Adipocyte (in vitro differentiated cells): ENCODE results near the gene MANF.
"Not testable (repeated sequence)": the region's sequence is repeated elsewhere in the genome, so short reads cannot be mapped to it uniquely, and the experiment has no call there.

Source experiments
- DNase-seq: peaks from one replicate; pipeline ENCODE4 v3.0.0-alpha.2; 2015; ENCODE audit warnings: low read depth
- H3K27me3 ChIP-seq: replicated peaks from 2 replicates; pipeline ENCODE4 v1.7.0; 2013; ENCODE audit warnings: mild to moderate bottlenecking, low read length, moderate library complexity; ENCODE audit not compliant: control insufficient read depth, insufficient read depth
- H3K36me3 ChIP-seq: 2 replicates; pipeline ENCODE4 v1.7.0; 2013; ENCODE audit warnings: low read length, mild to moderate bottlenecking, moderate library complexity; ENCODE audit not compliant: control insufficient read depth, insufficient read depth, severe bottlenecking
- H3K4me1 ChIP-seq: 2 replicates; pipeline ENCODE4 v1.7.0; 2013; ENCODE audit warnings: mild to moderate bottlenecking, low read length, moderate library complexity; ENCODE audit not compliant: control insufficient read depth, insufficient read depth
- H3K4me3 ChIP-seq: 2 replicates; pipeline ENCODE4 v1.7.0; 2013; ENCODE audit warnings: mild to moderate bottlenecking, low read length, moderate library complexity
- H3K9ac ChIP-seq: 2 replicates; pipeline ENCODE4 v1.7.0; 2013; ENCODE audit warnings: mild to moderate bottlenecking, low read length, moderate library complexity
- H3K9me3 ChIP-seq: 2 replicates; pipeline ENCODE4 v1.7.0; 2013; ENCODE audit warnings: mild to moderate bottlenecking, low read length, moderate library complexity; ENCODE audit not compliant: control insufficient read depth

MANF gene

DNA sequence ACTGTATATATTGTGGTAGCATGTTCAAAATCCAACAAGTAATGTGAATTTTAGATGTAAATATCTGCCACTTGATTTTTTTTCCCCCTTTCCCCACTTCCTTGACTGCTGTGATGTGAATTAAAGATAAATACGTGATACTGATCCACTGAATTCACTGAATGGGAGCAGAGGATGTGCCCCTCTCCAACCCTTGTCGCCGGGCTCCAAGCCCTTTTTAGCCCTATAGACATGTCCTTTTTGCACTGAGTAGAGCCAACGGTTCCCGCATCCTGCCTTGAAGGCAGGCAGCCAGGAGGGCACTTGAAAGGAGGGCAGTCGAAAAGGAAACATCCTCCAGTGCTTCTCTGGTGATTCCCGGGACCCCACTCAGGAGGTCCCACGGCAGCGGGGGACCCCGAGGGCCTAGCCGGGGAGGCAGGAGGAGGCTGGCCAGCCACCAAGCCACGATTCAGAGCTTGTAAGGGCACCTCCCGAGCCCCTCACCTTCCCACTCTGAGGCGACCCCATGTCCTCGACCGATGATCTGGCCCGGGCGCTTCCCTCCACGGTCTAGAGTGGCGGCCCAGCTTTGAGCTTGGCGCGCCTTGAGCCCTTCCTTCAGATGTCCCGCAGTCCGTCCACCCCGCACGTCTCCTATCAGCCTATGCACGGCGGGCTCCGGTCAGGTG lies 901 bp upstream of the MANF start:
- Histone ChIP-seq H3K4me3 (peak overlapping the region; percentile 99), H3K9me3 (no peaks in the 10 kb centered on the region), H3K9ac (peak overlapping the region; percentile 100), H3K27me3 (no peaks in the 10 kb centered on the region), H3K36me3 (peaks cover 17% of the 10 kb centered on the region), H3K4me1 (peaks cover 37% of the 10 kb centered on the region)
- DNase-seq, result peak; percentile 70

DNA sequence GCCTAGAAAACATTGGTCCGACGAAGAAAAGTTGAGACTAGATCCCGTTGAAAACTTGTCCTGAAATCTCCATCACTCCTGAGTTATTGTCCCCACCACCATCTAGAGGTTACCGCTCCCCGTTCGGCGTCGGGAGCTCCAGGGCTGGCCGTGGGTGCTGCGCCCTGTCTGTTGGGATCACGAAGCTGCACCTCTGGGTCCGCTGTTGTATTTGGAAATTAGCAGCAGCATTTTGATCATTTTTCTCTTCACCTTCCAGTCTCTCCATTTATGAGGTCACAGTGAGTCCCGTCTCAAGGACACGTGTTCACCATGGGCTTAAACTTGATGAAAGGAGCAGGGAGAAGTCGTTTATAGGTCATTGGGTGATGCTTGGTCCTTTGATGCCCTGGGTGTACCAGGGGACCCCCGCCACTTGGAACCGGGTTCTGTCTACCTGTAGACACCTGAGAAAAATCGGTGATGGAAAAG lies 565 bp downstream of the MANF start:
- Histone ChIP-seq H3K4me3 (peak overlapping the region; percentile 99), H3K9me3 (no peaks in the 10 kb centered on the region), H3K9ac (peak overlapping the region; percentile 100), H3K36me3 (peaks cover 25% of the 10 kb centered on the region), H3K27me3 (no peaks in the 10 kb centered on the region), H3K4me1 (peaks cover 42% of the 10 kb centered on the region)
- DNase-seq, result no peak

DNA sequence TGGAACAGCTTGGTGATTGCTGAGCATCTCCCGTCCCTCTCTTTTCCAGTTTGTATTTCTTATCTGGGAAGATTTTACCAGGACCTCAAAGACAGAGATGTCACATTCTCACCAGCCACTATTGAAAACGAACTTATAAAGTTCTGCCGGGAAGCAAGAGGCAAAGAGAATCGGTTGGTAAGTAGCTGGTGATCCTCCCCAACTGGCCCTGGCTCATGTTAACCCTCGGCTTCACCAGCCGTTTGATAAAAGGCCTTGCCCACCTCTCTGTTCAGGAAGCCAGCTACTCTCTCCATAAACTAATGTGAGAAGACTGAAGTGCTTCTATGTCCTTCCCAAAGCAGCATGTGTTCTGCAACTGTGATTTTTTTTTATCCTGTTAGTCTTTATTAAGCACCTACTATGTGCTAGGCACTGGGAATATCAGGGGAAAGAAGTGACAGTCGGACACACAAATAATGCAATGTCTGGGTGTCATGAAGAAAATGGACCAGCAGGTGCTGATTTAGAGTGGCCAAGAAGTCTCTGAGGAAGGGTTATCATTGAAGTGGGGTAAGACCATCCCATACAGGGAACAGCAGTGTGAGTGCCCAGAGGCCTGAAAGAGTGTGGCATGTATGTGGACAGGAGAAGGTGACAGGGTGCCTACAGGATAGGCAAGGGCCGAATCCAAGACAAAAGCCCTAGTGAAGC lies 1.2 kb downstream of the MANF start:
- DNase-seq, result peak; percentile 19
- Histone ChIP-seq H3K27me3 (no peaks in the 10 kb centered on the region), H3K9me3 (no peaks in the 10 kb centered on the region), H3K4me1 (peaks cover 41% of the 10 kb centered on the region), H3K9ac (peak overlapping the region; percentile 100), H3K36me3 (peaks cover 25% of the 10 kb centered on the region), H3K4me3 (peak overlapping the region; percentile 99)

DNA sequence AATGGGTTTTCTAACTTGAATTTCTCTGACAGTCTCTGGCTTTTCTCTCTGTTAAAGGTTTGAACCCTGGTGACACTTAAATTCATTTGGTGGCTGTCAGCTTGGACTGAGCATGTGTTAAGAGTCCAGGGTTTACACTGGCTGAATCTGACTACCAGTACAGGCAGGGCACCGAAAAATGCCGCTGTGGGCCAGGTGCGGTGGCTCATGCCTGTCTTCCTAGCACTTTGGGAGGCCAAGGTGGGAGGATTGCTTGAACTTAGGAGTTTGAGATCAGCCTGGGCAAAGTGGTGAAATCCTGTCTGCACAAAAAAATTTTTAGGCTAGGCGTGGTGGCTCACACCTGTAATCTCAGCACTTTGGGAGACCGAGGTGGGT lies 1.8 kb downstream of the MANF start:
- Histone ChIP-seq H3K4me3 (peak overlapping the region; percentile 99), H3K36me3 (peaks cover 25% of the 10 kb centered on the region), H3K27me3 (no peaks in the 10 kb centered on the region)

DNA sequence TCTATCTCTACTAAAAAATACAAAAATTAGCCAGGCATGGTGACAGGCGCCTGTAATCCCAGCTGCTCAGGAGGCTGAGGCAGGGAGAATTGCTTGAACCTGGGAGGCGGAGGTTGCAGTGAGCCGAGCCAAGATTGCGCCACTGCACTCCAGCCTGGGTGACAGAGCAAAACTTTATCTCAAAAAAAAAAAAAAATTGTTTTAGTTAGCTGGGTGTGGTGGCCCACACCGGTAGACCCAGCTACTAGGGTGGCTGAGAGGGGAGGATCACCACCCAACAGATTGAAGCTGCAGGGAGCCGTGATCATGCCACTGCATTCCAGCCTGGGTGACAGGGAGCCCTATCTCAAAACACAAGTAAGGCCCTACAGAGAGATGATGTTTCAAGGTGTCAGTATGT lies 2.2 kb downstream of the MANF start:
- Histone ChIP-seq H3K4me1 (peaks cover 43% of the 10 kb centered on the region), H3K9ac (peak overlapping the region; percentile 48), H3K36me3 (peaks cover 25% of the 10 kb centered on the region), H3K4me3 (peak overlapping the region; percentile 99)
- H3K9me3 ChIP-seq, H3K27me3 ChIP-seq, DNase-seq: not testable (repeated sequence)

More for the DNA sequence above, 1.8 kb downstream of the MANF start:
- peak overlapping the region; percentile 100 for H3K9ac ChIP-seq
- DNase-seq, result no peak
- no peaks in the 10 kb centered on the region for H3K9me3 ChIP-seq
- peaks cover 41% of the 10 kb centered on the region for H3K4me1 ChIP-seq

DNA sequence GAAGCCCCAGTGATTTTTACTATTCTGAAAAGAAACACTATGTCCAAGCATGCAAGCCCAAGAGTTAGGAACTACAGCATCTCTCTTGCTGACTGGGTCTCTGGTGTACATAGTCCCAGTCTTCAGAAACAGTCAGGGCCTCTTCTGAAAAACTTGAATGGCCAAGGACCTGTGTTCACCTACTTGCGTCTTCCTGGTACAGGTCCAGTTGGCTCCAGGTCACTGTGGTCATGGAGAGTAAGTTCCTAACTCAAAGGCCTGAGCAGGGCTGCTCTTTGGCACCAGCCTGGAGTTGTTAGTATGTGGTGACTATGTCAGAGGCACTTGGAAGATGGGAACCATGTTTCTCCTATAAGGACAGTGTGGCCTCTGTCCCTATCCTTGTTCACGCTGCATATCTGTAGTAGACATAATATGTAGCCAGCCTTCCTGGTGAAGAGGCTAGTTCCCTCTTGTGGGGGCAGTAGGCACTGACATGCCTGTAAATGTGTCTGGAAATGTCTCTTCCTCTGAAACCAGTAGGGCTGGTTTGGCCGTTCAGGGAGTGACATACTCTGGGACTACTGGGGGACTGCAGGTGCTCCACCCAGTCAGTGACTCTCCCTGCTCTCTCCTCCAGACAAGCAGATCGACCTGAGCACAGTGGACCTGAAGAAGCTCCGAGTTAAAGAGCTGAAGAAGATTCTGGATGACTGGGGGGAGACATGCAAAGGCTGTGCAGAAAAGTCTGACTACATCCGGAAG lies 3.4 kb downstream of the MANF start:
- H3K27me3 ChIP-seq, result no peaks in the 10 kb centered on the region
- peak overlapping the region; percentile 48 for H3K9ac ChIP-seq
- H3K4me1 ChIP-seq, result peaks cover 55% of the 10 kb centered on the region
- H3K4me3 ChIP-seq, result no peak overlapping the region
- H3K36me3 ChIP-seq, result peaks cover 34% of the 10 kb centered on the region
- peak; percentile 19 for DNase-seq
- H3K9me3 ChIP-seq, result no peaks in the 10 kb centered on the region

GRCh38 chr3:51389423-51390183 lies 4.5 kb downstream of the MANF start:
- no peak overlapping the region for H3K4me3 ChIP-seq
- peaks cover 56% of the 10 kb centered on the region for H3K4me1 ChIP-seq
- H3K9me3 ChIP-seq, result no peaks in the 10 kb centered on the region
- peak overlapping the region; percentile 77 for H3K9ac ChIP-seq
- peaks cover 45% of the 10 kb centered on the region for H3K36me3 ChIP-seq
- DNase-seq, result peak; percentile 83
- no peaks in the 10 kb centered on the region for H3K27me3 ChIP-seq

DNA sequence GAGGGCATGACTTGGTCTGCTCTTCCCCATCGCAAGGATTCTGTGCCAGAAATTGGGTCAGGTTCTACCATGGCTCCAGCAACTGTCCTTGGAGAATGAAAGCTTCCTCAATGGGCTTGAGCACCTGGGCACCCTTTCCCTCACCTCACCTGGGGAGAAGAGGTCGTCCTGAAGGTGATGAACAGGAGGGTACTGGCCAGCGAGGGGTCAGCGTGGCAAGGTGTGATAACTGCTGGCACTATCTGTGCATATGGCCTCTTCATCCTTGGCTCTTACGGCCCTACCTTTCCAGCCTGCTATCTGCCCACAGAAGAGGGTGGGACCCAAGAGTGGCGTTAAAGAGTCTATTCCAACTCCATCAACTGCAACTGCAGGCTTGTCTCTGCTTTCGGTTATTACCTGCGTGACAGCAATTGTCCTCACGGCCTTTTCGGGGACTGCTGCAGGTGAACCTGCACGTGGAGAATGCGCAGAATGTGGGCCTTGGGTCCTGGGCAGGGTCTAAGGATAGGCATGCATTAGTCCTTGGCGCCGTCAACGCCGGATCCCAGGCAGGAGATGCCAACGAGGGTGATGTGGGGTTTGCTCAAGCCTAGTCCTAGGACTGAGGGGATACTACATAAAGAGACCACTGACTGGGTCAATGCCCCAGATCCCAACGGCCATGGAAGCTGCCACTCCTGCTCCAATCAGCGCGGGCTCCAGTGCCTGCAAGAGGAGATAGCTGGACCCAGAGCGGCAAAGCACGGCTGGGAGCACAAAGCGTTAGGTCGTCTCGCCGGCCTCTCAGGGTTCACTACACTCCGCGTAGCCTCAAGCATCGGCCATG lies 5.4 kb downstream of the MANF start:
- Histone ChIP-seq H3K4me3 (peak overlapping the region; percentile 74), H3K4me1 (peaks cover 59% of the 10 kb centered on the region), H3K36me3 (peaks cover 54% of the 10 kb centered on the region), H3K27me3 (no peaks in the 10 kb centered on the region), H3K9me3 (no peaks in the 10 kb centered on the region), H3K9ac (peak overlapping the region; percentile 77)
- no peak for DNase-seq

- peak within 1 kb of the TSS; percentile 85 for H3K9ac ChIP-seq
- H3K4me1 ChIP-seq, result peaks cover 56% of the 10 kb centered on the region
- H3K36me3 ChIP-seq, result peaks cover 60% of the 10 kb centered on the region
- H3K9me3 ChIP-seq, result no peaks in the 10 kb centered on the region
- peak; percentile 98 for DNase-seq
- peak within 1 kb of the TSS; percentile 80 for H3K4me3 ChIP-seq
- no peaks in the 10 kb centered on the region for H3K27me3 ChIP-seq
These were observed 6.0 kb downstream of the MANF start, which contains the start of gene RBM15B for GRCh38 chr3:51391075-51391565. RBM15B (plus strand) TSS chr3:51391285; CDS start chr3:51391400, 115 bp downstream.
